Activated naive CD4-positive, alpha-beta T cell treated with anti-CD3 and anti-CD28 coated beads, Interleukin-2, amount 50 U/mL, for 24 hours (primary cell): ENCODE measurements around the gene CRYBA2.

Experiments
- H3K27ac Mint-ChIP-seq: one replicate; pipeline ENCODE4 v1.8.0; 2021; ENCODE audit warnings: mild to moderate bottlenecking, mixed read lengths
- H3K27me3 Mint-ChIP-seq: one replicate; pipeline ENCODE4 v1.8.0; 2021; ENCODE audit warnings: mixed read lengths
- H3K36me3 Mint-ChIP-seq: one replicate; pipeline ENCODE4 v1.8.0; 2021; ENCODE audit warnings: mixed read lengths
- H3K4me1 Mint-ChIP-seq: one replicate; pipeline ENCODE4 v1.8.0; 2021; ENCODE audit warnings: mixed read lengths
- H3K4me3 Mint-ChIP-seq: one replicate; pipeline ENCODE4 v1.8.0; 2021; ENCODE audit warnings: mild to moderate bottlenecking, mixed read lengths
- H3K9me3 Mint-ChIP-seq: one replicate; pipeline ENCODE4 v1.8.0; 2021; ENCODE audit warnings: mixed read lengths

Gene CRYBA2, protein sequence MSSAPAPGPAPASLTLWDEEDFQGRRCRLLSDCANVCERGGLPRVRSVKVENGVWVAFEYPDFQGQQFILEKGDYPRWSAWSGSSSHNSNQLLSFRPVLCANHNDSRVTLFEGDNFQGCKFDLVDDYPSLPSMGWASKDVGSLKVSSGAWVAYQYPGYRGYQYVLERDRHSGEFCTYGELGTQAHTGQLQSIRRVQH

DNA sequence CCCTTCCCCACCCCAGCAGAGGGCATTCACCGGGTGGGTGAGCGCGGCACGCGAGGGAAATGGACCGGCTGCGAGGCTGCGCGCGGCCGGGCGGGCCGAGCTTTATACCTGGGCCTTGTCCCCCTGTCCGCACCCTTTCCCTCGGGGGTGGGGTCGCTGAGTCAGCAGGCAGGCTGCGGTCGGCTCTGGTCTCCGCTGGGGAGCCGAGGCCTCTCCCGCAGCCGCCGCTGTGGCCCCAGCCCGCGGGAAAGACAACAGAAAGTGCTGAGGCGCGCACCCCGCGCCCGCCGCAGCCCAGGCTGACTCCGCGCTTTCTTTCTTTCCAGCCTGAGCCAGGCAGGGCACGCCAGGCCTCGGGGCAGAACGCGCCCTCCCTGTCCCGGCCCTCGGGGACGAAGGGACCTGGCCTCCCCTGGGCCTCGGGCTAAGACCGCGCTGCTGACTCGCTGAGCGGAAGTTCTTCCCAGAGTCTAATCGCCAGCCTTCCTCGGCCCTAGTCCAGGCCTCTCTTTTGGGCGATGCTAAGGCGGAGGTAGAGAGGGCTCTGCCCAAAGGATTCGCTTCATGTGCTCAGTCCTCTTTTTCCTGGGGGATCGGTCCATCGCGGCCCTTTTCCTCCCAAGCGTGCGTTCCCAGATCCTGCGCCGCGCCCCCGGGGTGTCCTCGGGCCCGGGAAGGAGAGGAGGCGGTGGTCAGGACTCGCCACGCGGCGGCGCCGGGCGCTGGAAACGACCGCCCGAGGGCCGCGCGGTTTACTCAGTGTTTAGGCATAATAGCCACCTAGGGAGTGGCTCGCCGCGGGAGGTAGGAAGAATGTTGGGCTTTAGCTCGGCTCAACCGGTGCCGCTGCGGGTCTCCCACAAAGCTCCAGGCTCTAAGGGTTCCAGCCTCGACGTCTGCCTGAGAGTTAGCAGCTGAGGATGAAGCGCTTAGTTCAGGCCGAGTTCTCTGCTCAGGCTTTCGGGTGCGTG, at the start of gene CRYBA2:
CRYBA2 (minus strand) TSS at position 78 of the 971 bp plus-strand sequence. CDS start 246 bp downstream, outside the sequence.
- H3K4me3 Mint-ChIP-seq: no peak within 1 kb of the TSS
- H3K27me3 Mint-ChIP-seq: peaks cover 63% of the 10 kb centered on the region
- no peaks in the 10 kb centered on the region for H3K9me3 Mint-ChIP-seq
- H3K36me3 Mint-ChIP-seq: no peaks in the 10 kb centered on the region
- H3K27ac Mint-ChIP-seq: no peak within 1 kb of the TSS
- peaks cover 7% of the 10 kb centered on the region for H3K4me1 Mint-ChIP-seq

DNA sequence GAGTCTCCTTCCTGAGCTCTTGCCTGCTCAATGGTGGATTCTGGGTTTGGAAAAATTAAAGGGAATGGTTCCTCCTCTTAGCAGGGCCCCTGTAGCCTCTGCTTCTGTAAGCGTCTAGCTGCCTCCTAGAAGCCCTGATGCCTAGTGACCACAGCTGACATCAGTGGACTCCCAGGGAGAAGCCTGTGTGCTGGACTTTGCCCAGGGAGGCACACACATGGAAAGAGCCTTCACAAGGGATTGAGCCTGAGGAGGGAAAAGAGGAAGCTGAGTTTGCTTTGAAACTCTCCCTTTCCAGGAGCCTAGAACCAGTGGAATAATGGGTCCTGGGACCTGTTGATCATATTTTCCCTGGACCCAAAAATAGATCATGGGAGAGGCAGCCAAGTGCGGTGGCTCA, 49.5 kb upstream of the CRYBA2 start:
- Mint-ChIP-seq H3K4me3 (no peak overlapping the region), H3K27ac (no peak overlapping the region), H3K9me3 (no peaks in the 10 kb centered on the region), H3K27me3 (peaks cover 48% of the 10 kb centered on the region), H3K36me3 (no peaks in the 10 kb centered on the region), H3K4me1 (peaks cover 12% of the 10 kb centered on the region)

DNA sequence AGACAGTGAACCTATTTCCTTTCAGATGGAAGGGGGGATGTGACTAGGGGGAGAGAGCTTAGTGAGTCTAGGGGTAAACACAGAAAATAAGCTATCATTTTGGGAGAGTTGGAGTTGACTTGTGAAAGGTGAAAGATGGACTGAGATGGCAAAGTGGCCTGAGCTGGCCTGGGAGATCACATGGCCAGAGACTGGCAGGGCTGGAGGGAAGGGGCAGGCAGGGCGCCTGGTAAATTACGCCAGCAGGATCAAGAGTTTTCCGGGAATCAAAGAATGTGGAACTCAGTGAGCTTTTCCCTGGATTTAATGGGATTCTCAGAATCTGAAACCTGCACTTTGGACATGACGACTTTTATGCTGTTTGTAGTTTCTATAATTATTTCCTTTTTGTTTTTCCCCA, 48.9 kb upstream of the CRYBA2 start:
- Mint-ChIP-seq H3K36me3 (no peaks in the 10 kb centered on the region), H3K4me3 (no peak overlapping the region), H3K27ac (peak overlapping the region; percentile 59), H3K27me3 (peaks cover 50% of the 10 kb centered on the region), H3K4me1 (peaks cover 12% of the 10 kb centered on the region), H3K9me3 (no peaks in the 10 kb centered on the region)

DNA sequence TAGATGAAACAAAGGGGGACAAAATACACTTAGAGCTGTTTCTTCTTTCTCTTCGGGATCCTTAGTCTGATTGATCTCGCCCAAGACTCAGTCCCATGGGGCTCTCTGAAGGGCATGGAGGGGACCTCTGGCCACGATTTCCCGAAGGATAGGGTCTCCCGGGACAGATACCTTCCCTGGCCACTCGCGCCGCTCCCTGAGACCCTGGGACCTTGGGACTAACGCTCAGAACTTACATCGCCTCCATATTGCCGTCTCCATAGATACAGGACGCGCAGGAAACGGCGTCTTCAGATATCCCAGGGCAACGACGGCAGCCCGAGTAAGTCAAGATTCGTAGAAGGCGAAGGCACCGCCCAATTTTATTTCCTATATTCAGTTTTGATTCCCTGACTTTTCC, 48.0 kb upstream of the CRYBA2 start, which contains the start of gene CFAP65:
CFAP65 (minus strand) TSS at position 265 of the 400 bp plus-strand sequence. CDS start 2,468 bp downstream, outside the sequence.
- peak within 1 kb of the TSS; percentile 77 for H3K4me3 Mint-ChIP-seq
- H3K4me1 Mint-ChIP-seq: peaks cover 12% of the 10 kb centered on the region
- H3K36me3 Mint-ChIP-seq: no peaks in the 10 kb centered on the region
- H3K27ac Mint-ChIP-seq: peak within 1 kb of the TSS; percentile 59
- peaks cover 45% of the 10 kb centered on the region for H3K27me3 Mint-ChIP-seq
- no peaks in the 10 kb centered on the region for H3K9me3 Mint-ChIP-seq

DNA sequence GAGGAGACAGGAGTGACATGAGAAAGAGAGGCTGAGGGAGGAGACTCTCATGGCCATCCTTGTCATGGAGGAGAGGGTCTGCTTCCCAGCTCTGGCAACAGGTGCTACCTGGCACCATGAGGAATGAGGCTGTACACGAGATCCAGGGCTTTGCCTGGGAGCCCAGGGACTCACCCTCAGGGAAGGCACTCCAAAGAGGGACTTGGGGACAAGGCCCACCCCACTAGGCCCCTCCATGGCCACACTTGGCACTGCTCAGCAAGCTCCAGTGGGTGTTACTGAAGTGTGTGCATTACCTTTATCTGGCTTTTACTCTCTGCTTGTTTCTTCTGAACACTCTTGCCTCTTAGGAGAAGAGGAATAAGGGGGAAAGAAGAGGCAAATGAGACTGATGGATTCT, 45.4 kb upstream of the CRYBA2 start:
- peaks cover 12% of the 10 kb centered on the region for H3K4me1 Mint-ChIP-seq
- no peaks in the 10 kb centered on the region for H3K36me3 Mint-ChIP-seq
- H3K27me3 Mint-ChIP-seq: peaks cover 41% of the 10 kb centered on the region
- H3K4me3 Mint-ChIP-seq: no peak overlapping the region
- no peaks in the 10 kb centered on the region for H3K9me3 Mint-ChIP-seq
- H3K27ac Mint-ChIP-seq: no peak overlapping the region

DNA sequence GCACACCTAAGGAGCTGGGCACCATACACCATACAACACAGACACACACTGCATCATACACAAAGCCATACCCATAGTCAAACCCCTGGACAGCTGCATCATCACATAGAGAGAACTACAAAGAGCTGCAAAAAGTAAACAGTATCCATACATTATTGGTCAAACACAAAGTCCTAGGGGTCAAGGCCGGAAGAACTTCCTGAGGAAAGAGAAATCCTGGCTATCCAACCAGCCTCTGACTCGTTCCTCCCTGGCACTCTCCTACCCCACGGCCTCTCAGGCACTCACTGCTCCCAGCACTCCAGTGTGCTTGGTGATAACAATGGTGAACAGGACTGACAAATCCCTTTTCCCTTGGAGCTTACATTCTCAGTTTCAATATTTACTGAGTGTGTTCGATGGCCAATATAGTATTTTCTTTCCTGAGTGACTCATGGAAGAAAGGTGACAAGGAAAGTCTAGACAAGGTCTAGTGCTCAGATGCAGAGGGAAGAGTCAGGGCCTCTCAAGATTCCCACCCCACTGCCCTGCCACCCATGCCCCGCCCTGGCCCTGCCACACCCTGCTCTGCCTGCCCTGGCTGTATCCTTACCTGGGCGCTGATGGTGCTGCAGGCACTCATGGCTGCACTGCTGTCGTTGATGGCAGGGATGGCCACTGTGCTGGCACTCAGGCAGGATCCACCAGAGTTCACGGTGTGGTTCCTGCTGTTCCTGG, 44.7 kb upstream of the CRYBA2 start:
- Mint-ChIP-seq H3K27me3 (peaks cover 41% of the 10 kb centered on the region), H3K27ac (no peak overlapping the region), H3K4me1 (peaks cover 12% of the 10 kb centered on the region), H3K9me3 (no peaks in the 10 kb centered on the region), H3K36me3 (no peaks in the 10 kb centered on the region), H3K4me3 (no peak overlapping the region)

DNA sequence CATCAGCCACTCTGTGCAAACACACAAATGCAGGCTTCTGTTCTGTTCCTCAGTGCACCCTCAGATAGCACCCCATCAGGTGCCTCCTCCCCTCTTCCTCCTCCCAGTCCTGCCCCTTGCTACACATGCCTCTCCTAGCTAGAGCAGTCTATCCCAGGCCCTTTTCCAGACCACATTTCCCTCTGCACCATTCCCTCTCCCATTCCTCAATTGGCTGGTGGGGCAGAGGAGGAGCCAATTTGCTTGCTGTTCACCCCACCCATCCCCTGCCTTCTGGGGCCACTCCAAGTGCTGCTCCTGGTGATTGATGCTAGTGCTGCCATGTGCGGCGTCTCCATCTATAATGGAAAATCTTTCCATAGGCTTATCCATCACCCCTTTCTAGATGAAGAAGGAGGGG, 42.7 kb upstream of the CRYBA2 start:
- H3K9me3 Mint-ChIP-seq: no peaks in the 10 kb centered on the region
- no peak overlapping the region for H3K4me3 Mint-ChIP-seq
- H3K27me3 Mint-ChIP-seq: peaks cover 28% of the 10 kb centered on the region
- H3K36me3 Mint-ChIP-seq: no peaks in the 10 kb centered on the region
- H3K27ac Mint-ChIP-seq: no peak overlapping the region
- peaks cover 1% of the 10 kb centered on the region for H3K4me1 Mint-ChIP-seq

DNA sequence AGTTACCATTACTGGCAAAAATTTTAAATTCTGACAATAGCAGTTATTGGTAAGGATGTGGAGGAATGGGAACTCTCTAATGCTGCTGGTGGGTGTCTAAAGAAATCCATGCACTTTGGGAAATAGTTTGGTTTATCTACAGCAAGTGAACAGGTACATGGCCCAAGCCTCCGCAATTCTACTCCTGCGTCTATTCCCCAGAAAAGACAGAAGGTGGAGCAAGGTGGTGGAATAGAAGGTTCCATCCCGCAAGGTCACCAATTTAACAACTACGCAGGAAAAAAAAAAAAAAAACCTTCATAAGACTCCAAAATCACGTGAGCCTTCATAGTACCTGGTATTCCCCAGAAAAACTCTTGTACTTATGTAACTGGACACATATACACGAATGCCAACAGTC, 41.6 kb upstream of the CRYBA2 start:
- peaks cover 22% of the 10 kb centered on the region for H3K27me3 Mint-ChIP-seq

DNA sequence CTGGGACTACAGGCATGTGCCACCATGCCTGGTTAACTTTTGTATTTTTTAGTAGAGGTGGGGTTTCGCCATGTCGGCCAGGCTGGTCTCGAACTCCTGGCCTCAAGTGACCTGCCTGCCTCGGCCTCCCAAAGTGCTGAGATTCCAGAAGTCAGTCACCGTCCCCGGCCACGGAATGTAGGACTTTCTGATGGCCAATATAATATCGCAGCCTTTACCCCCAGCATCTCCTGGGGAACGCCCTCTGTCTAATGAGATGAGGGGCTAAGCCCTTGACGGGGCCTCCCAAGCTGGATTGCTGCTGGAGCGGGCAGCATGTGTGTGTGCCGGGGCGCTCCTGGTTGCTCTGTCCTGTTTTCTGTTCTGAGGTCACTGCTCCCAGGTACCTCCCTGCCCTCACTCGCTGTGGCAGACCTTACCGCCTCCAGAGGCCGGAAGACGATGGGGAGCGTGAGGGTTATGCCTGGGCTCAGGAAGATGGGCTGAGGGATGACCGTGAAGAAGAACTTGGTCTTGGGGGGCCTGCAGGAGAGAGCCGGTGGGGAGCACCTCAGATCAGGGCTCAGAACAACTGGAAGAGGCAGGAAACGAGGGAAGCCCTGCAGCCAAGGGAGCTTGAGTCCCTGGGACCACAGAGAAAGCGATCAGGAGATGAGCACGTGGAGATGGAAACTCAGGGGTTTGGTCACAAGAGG, 39.0 kb upstream of the CRYBA2 start:
- no peak overlapping the region for H3K4me3 Mint-ChIP-seq
- no peaks in the 10 kb centered on the region for H3K4me1 Mint-ChIP-seq
- no peak overlapping the region for H3K27ac Mint-ChIP-seq
- peaks cover 15% of the 10 kb centered on the region for H3K27me3 Mint-ChIP-seq
- H3K9me3 Mint-ChIP-seq: no peaks in the 10 kb centered on the region
- H3K36me3 Mint-ChIP-seq: no peaks in the 10 kb centered on the region

More for the DNA sequence above, 41.6 kb upstream of the CRYBA2 start:
- Mint-ChIP-seq H3K9me3 (no peaks in the 10 kb centered on the region), H3K4me1 (no peaks in the 10 kb centered on the region), H3K4me3 (no peak overlapping the region), H3K36me3 (no peaks in the 10 kb centered on the region), H3K27ac (no peak overlapping the region)

DNA sequence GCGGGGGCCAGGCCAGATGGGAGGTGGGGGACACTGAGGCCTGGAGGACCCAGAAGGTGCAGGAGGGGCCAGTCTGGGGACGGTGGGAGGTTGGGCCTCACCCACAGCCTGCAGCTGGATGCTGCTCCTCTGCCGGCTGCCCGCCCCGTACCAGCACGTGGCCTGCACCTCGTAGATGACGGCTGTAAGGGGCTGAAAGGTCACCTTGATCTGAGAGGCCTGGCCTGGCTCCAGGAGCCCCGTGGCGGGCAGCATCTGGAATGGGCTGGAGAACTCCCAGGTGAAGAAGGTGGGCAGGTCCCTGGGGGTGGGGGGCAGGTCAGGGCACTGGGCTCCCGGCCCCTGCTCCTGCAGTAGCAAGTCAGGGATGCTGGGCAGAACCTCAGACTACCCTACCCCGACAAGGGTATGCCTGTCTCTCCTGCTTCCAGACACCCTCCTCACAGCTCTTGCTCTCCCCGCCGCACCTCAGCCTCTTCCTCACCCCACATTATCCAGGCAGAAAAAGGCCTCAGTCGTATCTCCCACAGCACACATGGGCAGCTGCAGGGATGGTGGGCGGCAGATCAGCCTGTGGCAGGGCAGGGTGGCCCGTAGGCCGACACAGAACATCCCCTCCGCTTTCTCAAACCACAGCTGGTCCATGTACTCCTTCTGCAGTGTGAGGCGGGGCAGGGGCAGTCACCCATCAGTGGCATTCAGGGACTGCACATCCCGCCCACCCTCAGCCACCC, 38.0 kb upstream of the CRYBA2 start:
- peaks cover 14% of the 10 kb centered on the region for H3K27me3 Mint-ChIP-seq
- H3K4me1 Mint-ChIP-seq: no peaks in the 10 kb centered on the region
- H3K9me3 Mint-ChIP-seq: no peaks in the 10 kb centered on the region
- H3K36me3 Mint-ChIP-seq: no peaks in the 10 kb centered on the region
- H3K4me3 Mint-ChIP-seq: no peak overlapping the region
- no peak overlapping the region for H3K27ac Mint-ChIP-seq

DNA sequence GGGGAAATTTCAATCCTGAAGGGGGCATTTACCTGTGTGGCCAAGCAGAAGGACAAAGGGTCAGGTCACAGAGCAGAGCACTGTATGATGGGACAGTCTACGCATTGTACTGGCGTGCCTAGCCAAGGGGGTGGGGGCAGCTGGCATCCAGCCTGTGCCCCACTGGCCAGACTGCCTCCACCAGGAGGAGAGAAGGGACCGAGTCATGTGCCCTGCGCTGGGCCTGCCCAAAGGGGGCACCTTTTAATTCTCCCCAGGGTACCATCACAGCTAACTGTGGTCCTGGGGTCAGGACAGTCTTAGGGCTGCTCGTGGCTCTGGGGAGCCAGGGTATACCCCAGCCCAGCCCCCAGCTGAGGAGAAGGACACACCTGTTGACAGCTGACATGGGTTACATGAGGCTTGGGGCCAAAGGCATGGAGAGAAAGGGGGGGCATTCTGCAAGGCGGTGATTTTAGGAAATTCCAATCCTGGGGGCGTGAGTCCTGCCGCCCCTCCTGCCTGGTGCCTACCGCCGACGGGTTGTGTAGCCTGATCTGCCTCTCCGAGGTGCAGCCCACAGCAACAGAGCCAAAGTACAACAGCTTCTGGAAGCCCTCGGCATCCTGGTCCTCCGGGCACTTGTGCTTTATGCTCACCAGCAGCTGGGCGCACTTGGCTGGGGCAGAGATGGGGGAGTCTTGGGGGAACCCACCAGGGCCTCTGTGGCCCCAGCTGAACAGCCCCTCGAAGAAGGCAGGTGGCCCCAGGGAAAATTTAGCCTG, 37.1 kb upstream of the CRYBA2 start:
- Mint-ChIP-seq H3K27ac (no peak overlapping the region), H3K27me3 (peaks cover 13% of the 10 kb centered on the region), H3K4me1 (no peaks in the 10 kb centered on the region), H3K9me3 (no peaks in the 10 kb centered on the region), H3K4me3 (no peak overlapping the region), H3K36me3 (no peaks in the 10 kb centered on the region)

DNA sequence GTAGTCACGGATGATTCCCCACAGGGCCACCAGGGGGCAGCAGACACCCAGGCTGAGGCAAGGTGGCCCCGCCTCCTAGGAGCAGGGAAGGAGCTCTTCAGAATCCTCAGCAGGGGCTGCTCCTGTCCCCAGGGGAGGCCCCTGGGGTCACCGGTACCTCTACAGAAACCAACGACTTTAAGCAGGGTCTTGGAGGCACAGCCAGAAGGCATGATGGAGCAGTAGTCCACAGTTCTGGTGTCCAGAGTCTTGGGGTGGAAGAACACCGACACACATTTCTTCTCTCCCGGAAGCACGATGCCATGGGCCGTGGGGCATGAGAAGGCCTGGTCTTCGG, 36.6 kb upstream of the CRYBA2 start:
- H3K9me3 Mint-ChIP-seq: no peaks in the 10 kb centered on the region
- H3K4me1 Mint-ChIP-seq: no peaks in the 10 kb centered on the region
- H3K27me3 Mint-ChIP-seq: peaks cover 13% of the 10 kb centered on the region
- H3K4me3 Mint-ChIP-seq: no peak overlapping the region
- no peak overlapping the region for H3K27ac Mint-ChIP-seq
- no peaks in the 10 kb centered on the region for H3K36me3 Mint-ChIP-seq

DNA sequence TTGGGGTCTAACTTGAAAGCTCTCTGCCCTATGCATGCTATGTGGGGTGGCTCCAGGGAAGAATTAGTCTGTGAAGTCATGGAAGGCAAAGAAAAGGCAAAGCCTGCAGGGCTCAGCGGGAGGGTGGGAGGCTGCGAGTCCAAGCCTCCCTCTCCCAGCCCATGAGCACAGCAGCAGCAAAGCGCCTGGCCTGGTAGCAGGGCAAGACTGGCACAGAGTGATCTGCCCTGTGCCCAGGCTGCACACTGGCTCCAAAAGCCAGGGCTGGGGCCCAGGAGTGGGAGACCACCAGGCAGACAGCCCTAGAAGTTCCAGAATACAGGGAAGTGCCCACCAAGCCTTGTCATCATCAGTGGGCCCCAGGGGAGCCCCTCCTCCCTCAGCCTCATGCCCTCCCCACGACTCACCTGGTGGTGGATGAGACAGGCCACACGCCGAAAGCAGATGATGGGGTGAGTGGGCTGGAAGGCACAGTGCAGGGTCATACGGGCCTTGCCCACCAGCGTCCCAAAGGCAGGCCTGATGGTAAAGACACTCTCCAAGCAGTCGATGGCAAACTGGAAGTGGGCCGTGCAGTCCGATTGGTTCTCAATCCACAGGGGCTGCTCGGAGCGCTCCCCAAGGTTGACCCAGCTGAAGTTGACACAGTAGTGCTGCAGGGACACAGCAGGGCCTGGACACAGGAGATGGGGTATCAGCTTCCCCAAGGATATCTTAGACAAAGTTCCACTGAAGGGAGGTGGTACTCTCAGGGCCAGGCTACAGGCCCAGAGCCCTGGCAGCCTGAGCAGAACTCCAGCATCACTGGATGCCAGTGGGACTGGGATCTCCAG, 36.0 kb upstream of the CRYBA2 start:
- Mint-ChIP-seq H3K27ac (no peak overlapping the region), H3K27me3 (peaks cover 10% of the 10 kb centered on the region), H3K4me3 (no peak overlapping the region), H3K4me1 (no peaks in the 10 kb centered on the region), H3K9me3 (no peaks in the 10 kb centered on the region), H3K36me3 (no peaks in the 10 kb centered on the region)
